GM12878 (cell line): Measurements from ENCODE around the gene DMRTC2. TPM values are rescaled to one million over a fixed set of nuclear protein-coding genes. Genes with fewer than 3 reads are reported as not detected.

Source experiments
- CBFB ChIP-seq: IDR thresholded peaks from 2 replicates; pipeline ENCODE4 v1.6.1; 2016; ENCODE audit warnings: antibody characterized with exemption, low read depth
- CBX3 ChIP-seq: fragments of 200-600 bp; sonication (generic); IDR thresholded peaks from 2 replicates; pipeline ENCODE4 v1.6.1; 2016; ENCODE audit warnings: low read depth, borderline replicate concordance
- DPF2 ChIP-seq: fragments of 450-650 bp; IDR thresholded peaks from 2 replicates; pipeline ENCODE4 v1.6.1; 2017; ENCODE audit warnings: mild to moderate bottlenecking
- NFYA ChIP-seq: IDR thresholded peaks from 2 replicates; pipeline ENCODE4 v1.6.1; 2011; ENCODE audit warnings: low read depth, mild to moderate bottlenecking, low read length, improper control_type of control experiment, borderline replicate concordance
- polyA plus RNA-seq, 11 experiments: library from polyadenylated mRNA; depleted of rRNA in 4 of 11; unstranded in 6 of 11; stranded (reverse) in 5 of 11; fragments of >200 nt; fragmentation: Nextera tagmentation in 4 of 11; fragmentation: Illumina TruSeq in 1 of 11; extraction: Ambion mirVana in 4 of 11; extraction: Trizol in 1 of 11; gene quantifications; 1 replicate in 1 of 11; 2 replicates in 10 of 11; pipeline versions ENCODE4 v1.2.1 to v1.2.3, GENCODE V29; 2011 to 2016; ENCODE audit warnings: inconsistent platforms in 2 of 11, missing spikeins in 2 of 11, low read depth in 1 of 11
- total RNA-seq, 4 experiments: library from RNA; depleted of rRNA in 3 of 4; stranded (reverse); fragments of >200 nt in 3 of 4; fragmentation: Illumina TruSeq in 1 of 4; extraction: Trizol in 1 of 4; gene quantifications; 2 replicates each; pipeline versions ENCODE4 v1.2.1 to v1.2.3, GENCODE V29; 2013 to 2021
- TF ChIP-seq, protein P1 (sequence below): fragments of 450-650 bp; IDR thresholded peaks from 2 replicates; pipeline ENCODE4 v1.6.1; 2017; ENCODE audit warnings: mild to moderate bottlenecking, moderate library complexity
- TF ChIP-seq, protein P2 (sequence below): fragments of 450-650 bp; IDR thresholded peaks from 2 replicates; pipeline ENCODE4 v1.6.1; 2018; ENCODE audit warnings: mild to moderate bottlenecking, low read depth, moderate library complexity; ENCODE audit not compliant: partially characterized antibody

DMRTC2 gene
- total and polyA plus RNA-seq, 10 of the 15 experiments (the other 5 are each of a cell fraction or from before 2014, with no cell fraction given) = not detected

DNA sequence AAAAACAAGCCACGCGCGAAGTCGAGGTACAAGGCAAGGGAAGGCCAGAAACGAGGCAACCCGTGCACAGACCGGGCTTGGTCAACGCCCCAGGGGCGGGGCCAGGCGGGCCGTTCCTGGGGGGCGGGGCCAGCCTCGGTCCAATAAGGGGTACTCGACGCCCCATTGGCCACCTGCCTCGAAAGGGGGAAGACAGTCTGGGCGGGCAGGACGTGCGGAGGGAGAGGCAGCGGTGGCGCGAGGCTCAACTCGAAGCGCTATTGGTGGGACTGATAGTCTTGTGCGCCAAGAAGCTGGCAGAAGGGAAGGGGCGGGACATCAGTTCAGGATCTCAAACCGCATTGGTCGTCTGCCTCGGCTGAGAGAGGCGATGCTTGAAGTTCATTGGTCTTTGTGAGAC lies 241 bp upstream of the DMRTC2 start, which contains the start of gene LYPD4 (continued):
- TF ChIP-seq NFYA (no peak), DPF2 (no peak), CBX3 (no peak), CBFB (no peak)
- TF ChIP-seq, protein P1, sequence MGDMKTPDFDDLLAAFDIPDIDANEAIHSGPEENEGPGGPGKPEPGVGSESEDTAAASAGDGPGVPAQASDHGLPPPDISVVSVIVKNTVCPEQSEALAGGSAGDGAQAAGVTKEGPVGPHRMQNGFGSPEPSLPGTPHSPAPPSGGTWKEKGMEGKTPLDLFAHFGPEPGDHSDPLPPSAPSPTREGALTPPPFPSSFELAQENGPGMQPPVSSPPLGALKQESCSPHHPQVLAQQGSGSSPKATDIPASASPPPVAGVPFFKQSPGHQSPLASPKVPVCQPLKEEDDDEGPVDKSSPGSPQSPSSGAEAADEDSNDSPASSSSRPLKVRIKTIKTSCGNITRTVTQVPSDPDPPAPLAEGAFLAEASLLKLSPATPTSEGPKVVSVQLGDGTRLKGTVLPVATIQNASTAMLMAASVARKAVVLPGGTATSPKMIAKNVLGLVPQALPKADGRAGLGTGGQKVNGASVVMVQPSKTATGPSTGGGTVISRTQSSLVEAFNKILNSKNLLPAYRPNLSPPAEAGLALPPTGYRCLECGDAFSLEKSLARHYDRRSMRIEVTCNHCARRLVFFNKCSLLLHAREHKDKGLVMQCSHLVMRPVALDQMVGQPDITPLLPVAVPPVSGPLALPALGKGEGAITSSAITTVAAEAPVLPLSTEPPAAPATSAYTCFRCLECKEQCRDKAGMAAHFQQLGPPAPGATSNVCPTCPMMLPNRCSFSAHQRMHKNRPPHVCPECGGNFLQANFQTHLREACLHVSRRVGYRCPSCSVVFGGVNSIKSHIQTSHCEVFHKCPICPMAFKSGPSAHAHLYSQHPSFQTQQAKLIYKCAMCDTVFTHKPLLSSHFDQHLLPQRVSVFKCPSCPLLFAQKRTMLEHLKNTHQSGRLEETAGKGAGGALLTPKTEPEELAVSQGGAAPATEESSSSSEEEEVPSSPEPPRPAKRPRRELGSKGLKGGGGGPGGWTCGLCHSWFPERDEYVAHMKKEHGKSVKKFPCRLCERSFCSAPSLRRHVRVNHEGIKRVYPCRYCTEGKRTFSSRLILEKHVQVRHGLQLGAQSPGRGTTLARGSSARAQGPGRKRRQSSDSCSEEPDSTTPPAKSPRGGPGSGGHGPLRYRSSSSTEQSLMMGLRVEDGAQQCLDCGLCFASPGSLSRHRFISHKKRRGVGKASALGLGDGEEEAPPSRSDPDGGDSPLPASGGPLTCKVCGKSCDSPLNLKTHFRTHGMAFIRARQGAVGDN = no peak
- TF ChIP-seq, protein P2, sequence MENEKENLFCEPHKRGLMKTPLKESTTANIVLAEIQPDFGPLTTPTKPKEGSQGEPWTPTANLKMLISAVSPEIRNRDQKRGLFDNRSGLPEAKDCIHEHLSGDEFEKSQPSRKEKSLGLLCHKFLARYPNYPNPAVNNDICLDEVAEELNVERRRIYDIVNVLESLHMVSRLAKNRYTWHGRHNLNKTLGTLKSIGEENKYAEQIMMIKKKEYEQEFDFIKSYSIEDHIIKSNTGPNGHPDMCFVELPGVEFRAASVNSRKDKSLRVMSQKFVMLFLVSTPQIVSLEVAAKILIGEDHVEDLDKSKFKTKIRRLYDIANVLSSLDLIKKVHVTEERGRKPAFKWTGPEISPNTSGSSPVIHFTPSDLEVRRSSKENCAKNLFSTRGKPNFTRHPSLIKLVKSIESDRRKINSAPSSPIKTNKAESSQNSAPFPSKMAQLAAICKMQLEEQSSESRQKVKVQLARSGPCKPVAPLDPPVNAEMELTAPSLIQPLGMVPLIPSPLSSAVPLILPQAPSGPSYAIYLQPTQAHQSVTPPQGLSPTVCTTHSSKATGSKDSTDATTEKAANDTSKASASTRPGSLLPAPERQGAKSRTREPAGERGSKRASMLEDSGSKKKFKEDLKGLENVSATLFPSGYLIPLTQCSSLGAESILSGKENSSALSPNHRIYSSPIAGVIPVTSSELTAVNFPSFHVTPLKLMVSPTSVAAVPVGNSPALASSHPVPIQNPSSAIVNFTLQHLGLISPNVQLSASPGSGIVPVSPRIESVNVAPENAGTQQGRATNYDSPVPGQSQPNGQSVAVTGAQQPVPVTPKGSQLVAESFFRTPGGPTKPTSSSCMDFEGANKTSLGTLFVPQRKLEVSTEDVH = no peak
